Fibroblast of lung (primary cell): ENCODE results near the gene C3orf85. TPM values are rescaled to one million over a fixed set of nuclear protein-coding genes. Genes with fewer than 3 reads are reported as not detected.

ENCODE experiments used
- DNase-seq, 2 donors: peaks; one replicate each; pipeline versions ENCODE4 v3.0.0 to v3.0.0-alpha.2; 2010; ENCODE audit warnings: low read depth in 2 of 2
- H2AFZ ChIP-seq: 2 replicates; pipeline ENCODE4 v1.5.1; 2012; ENCODE audit warnings: low read length, control low read depth, inconsistent platforms
- H3K27ac ChIP-seq: 2 replicates; pipeline ENCODE4 v1.5.1; 2011; ENCODE audit warnings: low read length, control low read depth; ENCODE audit not compliant: insufficient read depth
- H3K27me3 ChIP-seq: 2 replicates; pipeline ENCODE4 v1.5.1; 2011; ENCODE audit warnings: mild to moderate bottlenecking, low read length; ENCODE audit not compliant: control insufficient read depth, insufficient read depth
- H3K36me3 ChIP-seq: 2 replicates; pipeline ENCODE4 v1.5.1; 2011; ENCODE audit warnings: low read length; ENCODE audit not compliant: control insufficient read depth, insufficient read depth
- H3K4me1 ChIP-seq: 2 replicates; pipeline ENCODE4 v1.5.1; 2011; ENCODE audit warnings: low read length; ENCODE audit not compliant: control insufficient read depth, insufficient read depth; ENCODE audit errors: extremely low read depth
- H3K4me2 ChIP-seq: 2 replicates; pipeline ENCODE4 v1.5.1; 2011; ENCODE audit warnings: low read length, control low read depth; ENCODE audit not compliant: insufficient read depth; ENCODE audit errors: extremely low read depth
- H3K4me3 ChIP-seq, 4 experiments: fragments of 200-600 bp in 1 of 4; sonication (generic) in 1 of 4; replicated peaks in 1 of 4; 2 replicates each; pipeline ENCODE4 v1.5.1; 2011 to 2016; ENCODE audit warnings: low read length in 4 of 4, low read depth in 3 of 4, mild to moderate bottlenecking in 3 of 4, control low read depth in 2 of 4, inconsistent platforms in 1 of 4, mixed read lengths in 1 of 4; ENCODE audit not compliant: insufficient read depth in 1 of 4; ENCODE audit errors: control extremely low read depth in 1 of 4
- H3K79me2 ChIP-seq: 2 replicates; pipeline ENCODE4 v1.5.1; 2012; ENCODE audit warnings: mild to moderate bottlenecking, low read length, inconsistent platforms; ENCODE audit not compliant: control insufficient read depth, insufficient read depth
- H3K9ac ChIP-seq: 2 replicates; pipeline ENCODE4 v1.5.1; 2011; ENCODE audit warnings: mild to moderate bottlenecking, low read length, control low read depth; ENCODE audit not compliant: insufficient read depth
- H3K9me3 ChIP-seq: 2 replicates; pipeline ENCODE4 v1.5.1; 2012; ENCODE audit warnings: low read depth, low read length; ENCODE audit not compliant: control insufficient read depth, insufficient read depth
- H4K20me1 ChIP-seq: 2 replicates; pipeline ENCODE4 v1.5.1; 2011; ENCODE audit warnings: low read length; ENCODE audit not compliant: control insufficient read depth, insufficient read depth; ENCODE audit errors: extremely low read depth
- EZH2 ChIP-seq: IDR thresholded peaks from 2 replicates; pipeline ENCODE4 v1.5.1; 2012; ENCODE audit warnings: low read length, control low read depth, mild to moderate bottlenecking; ENCODE audit errors: missing control alignments
- polyA plus RNA-seq, 2 donors: library from polyadenylated mRNA; depleted of rRNA in 1 of 2; stranded (reverse) in 1 of 2; unstranded in 1 of 2; fragments of >200 nt; gene quantifications; 2 replicates each; pipeline ENCODE4 v1.2.1, GENCODE V29; 2011 to 2012; ENCODE audit warnings: missing spikeins in 1 of 2
- total RNA-seq: library from RNA; depleted of rRNA; stranded (reverse); fragments of >200 nt; gene quantifications from 2 replicates; pipeline ENCODE4 v1.2.1, GENCODE V29; 2014
- TF ChIP-seq, protein P1 (sequence below), 2 donors: IDR thresholded peaks in 1 of 2; conservative IDR thresholded peaks in 1 of 2; 1 replicate in 1 of 2; 2 replicates in 1 of 2; pipeline ENCODE4 v1.5.1; 2011 to 2012; ENCODE audit warnings: low read length in 2 of 2, control low read depth in 1 of 2, inconsistent platforms in 1 of 2, low read depth in 1 of 2, mild to moderate bottlenecking in 1 of 2

Gene C3orf85
- total and polyA plus RNA-seq, 2 donors (not counting 1 experiment from before 2014, with no cell fraction given), result not detected

- H3K4me2 ChIP-seq, result no peak overlapping the region
- no peaks in the 10 kb centered on the region for H3K9me3 ChIP-seq
- H3K79me2 ChIP-seq, result no peaks in the 10 kb centered on the region
- no peak overlapping the region for H2AFZ ChIP-seq
- no peak for DNase-seq
- H3K9ac ChIP-seq, result no peak overlapping the region
- H3K4me3 ChIP-seq, result no peak overlapping the region
- no peaks in the 10 kb centered on the region for H3K36me3 ChIP-seq
- no peaks in the 10 kb centered on the region for H3K27me3 ChIP-seq
- no peak overlapping the region for H3K27ac ChIP-seq
- no peaks in the 10 kb centered on the region for H3K4me1 ChIP-seq
- TF ChIP-seq, protein P1, sequence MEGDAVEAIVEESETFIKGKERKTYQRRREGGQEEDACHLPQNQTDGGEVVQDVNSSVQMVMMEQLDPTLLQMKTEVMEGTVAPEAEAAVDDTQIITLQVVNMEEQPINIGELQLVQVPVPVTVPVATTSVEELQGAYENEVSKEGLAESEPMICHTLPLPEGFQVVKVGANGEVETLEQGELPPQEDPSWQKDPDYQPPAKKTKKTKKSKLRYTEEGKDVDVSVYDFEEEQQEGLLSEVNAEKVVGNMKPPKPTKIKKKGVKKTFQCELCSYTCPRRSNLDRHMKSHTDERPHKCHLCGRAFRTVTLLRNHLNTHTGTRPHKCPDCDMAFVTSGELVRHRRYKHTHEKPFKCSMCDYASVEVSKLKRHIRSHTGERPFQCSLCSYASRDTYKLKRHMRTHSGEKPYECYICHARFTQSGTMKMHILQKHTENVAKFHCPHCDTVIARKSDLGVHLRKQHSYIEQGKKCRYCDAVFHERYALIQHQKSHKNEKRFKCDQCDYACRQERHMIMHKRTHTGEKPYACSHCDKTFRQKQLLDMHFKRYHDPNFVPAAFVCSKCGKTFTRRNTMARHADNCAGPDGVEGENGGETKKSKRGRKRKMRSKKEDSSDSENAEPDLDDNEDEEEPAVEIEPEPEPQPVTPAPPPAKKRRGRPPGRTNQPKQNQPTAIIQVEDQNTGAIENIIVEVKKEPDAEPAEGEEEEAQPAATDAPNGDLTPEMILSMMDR (conservative IDR thresholded peaks at IDR 0.05 in 1 of 2, IDR thresholded peaks at IDR 0.05 in 1 of 2; ENCODE audit: low read depth in 1 of 2, low read length in 2 of 2), result no peak
- H4K20me1 ChIP-seq, result no peaks in the 10 kb centered on the region
Observed at GRCh38 chr3:109149078-109149477, 12.6 kb downstream of the C3orf85 start.

- Histone ChIP-seq H3K36me3 (no peaks in the 10 kb centered on the region), H3K4me2 (no peak overlapping the region), H3K27me3 (no peaks in the 10 kb centered on the region), H4K20me1 (no peaks in the 10 kb centered on the region), H3K9me3 (no peaks in the 10 kb centered on the region), H3K4me3 (no peak overlapping the region), H3K9ac (no peak overlapping the region), H3K27ac (no peak overlapping the region), H3K79me2 (no peaks in the 10 kb centered on the region), H2AFZ (no peak overlapping the region), H3K4me1 (no peaks in the 10 kb centered on the region)
- TF ChIP-seq EZH2, result no peak
- TF ChIP-seq, protein P1 (conservative IDR thresholded peaks at IDR 0.05 in 1 of 2, IDR thresholded peaks at IDR 0.05 in 1 of 2; ENCODE audit: low read depth in 1 of 2, low read length in 2 of 2), result no peak
- no peak for DNase-seq
Observed at GRCh38 chr3:109152320-109152719, 15.8 kb downstream of the C3orf85 start.

GRCh38 chr3:109154979-109155378 is 18.5 kb downstream of the C3orf85 start:
- H3K36me3 ChIP-seq, result no peaks in the 10 kb centered on the region
- H3K27me3 ChIP-seq, result no peaks in the 10 kb centered on the region
- no peaks in the 10 kb centered on the region for H3K9me3 ChIP-seq
- no peak overlapping the region for H3K27ac ChIP-seq
- H3K4me1 ChIP-seq, result no peaks in the 10 kb centered on the region
- TF ChIP-seq, protein P1 (conservative IDR thresholded peaks at IDR 0.05 in 1 of 2, IDR thresholded peaks at IDR 0.05 in 1 of 2; ENCODE audit: low read depth in 1 of 2, low read length in 2 of 2), result no peak
- no peak for TF ChIP-seq EZH2
- no peak overlapping the region for H2AFZ ChIP-seq
- no peak overlapping the region for H3K4me2 ChIP-seq
- H3K4me3 ChIP-seq, result no peak overlapping the region
- no peaks in the 10 kb centered on the region for H4K20me1 ChIP-seq
- no peak overlapping the region for H3K9ac ChIP-seq
- DNase-seq, result peak; percentile 14 to 43
- no peaks in the 10 kb centered on the region for H3K79me2 ChIP-seq
